ENCODE measurements around the gene UBE2Q1. TPM values are rescaled to one million over a fixed set of nuclear protein-coding genes. Genes with fewer than 3 reads are reported as not detected.

Gene UBE2Q1
- total and polyA plus RNA-seq, 2 experiments from 2014 or later = 15.5 to 33.0 TPM

GRCh38 chr1:154583773-154584172, 25.3 kb upstream of the UBE2Q1 start:
- Mint-ChIP-seq H3K36me3 (ENCODE audit: low read depth) (peaks cover 99% of the 10 kb centered on the region), H3K27ac (no peak overlapping the region), H3K9me3 (no peaks in the 10 kb centered on the region), H3K4me1 (no peaks in the 10 kb centered on the region; the same call in 2 of the 3 replicates), H3K4me3 (no peak overlapping the region), H3K27me3 (ENCODE audit: insufficient read depth, low read depth, poor library complexity) (peaks cover 4% of the 10 kb centered on the region)
- Histone ChIP-seq H3K27ac (ENCODE audit: low read depth) (no peak overlapping the region), H3F3A (replicated peaks; ENCODE audit: low read depth) (0 out of 2 replicates have a peak, but pooled peaks cover 3% of the 10 kb centered on the region), H3K36me3 (ENCODE audit: insufficient read depth) (peaks cover 62% of the 10 kb centered on the region), H2AFZ (no peak overlapping the region), H3K79me2 (replicated peaks; ENCODE audit: insufficient read depth) (no peaks in the 10 kb centered on the region), H4K20me1 (replicated peaks; ENCODE audit: insufficient read depth) (peaks cover 22% of the 10 kb centered on the region), H3K4me2 (no peak overlapping the region), H3K9me2 (ENCODE audit: insufficient read depth) (no peaks in the 10 kb centered on the region), H3K4me3 (no peak overlapping the region), H3K27me3 (ENCODE audit: insufficient read depth) (no peaks in the 10 kb centered on the region), H3K4me1 (ENCODE audit: insufficient read depth) (no peaks in the 10 kb centered on the region)
- no peak for ATAC-seq
- no peak for DNase-seq (ENCODE audit: low spot score)
- TF ChIP-seq ZNF114 (CRISPR knock-in tag; IDR thresholded peaks at IDR 0.05) (no peak), CTCF (conservative IDR thresholded peaks at IDR 0.05; ENCODE audit: low read depth in 2 of 2) (no peak), REST (IDR thresholded peaks at IDR 0.05; ENCODE audit: unreplicated experiment) (no peak), ZNF331 (CRISPR knock-in tag; IDR thresholded peaks at IDR 0.05; ENCODE audit: low read depth) (no peak), JUNB (IDR thresholded peaks at IDR 0.05; ENCODE audit: unreplicated experiment) (no peak), ZNF462 (CRISPR knock-in tag; IDR thresholded peaks at IDR 0.05) (no peak), EZH2phosphoT487 (IDR thresholded peaks at IDR 0.05; ENCODE audit: unreplicated experiment) (no peak), ETS1 (IDR thresholded peaks at IDR 0.05) (no peak), POLR2AphosphoS5 (IDR thresholded peaks at IDR 0.05; ENCODE audit: low read depth) (no peak), EZH2 (IDR thresholded peaks at IDR 0.05; ENCODE audit: low read depth, unreplicated experiment) (no peak)

Measured in GM23338 (cell line).